ENCODE results near the gene NDUFAF2. TPM values are rescaled to one million over a fixed set of nuclear protein-coding genes. Genes with fewer than 3 reads are reported as not detected.

NDUFAF2 gene
- total and polyA plus RNA-seq, 2 of the 13 experiments (the other 11 are each of a cell fraction or from before 2014, with no cell fraction given) = 34.0 to 78.4 TPM

DNA sequence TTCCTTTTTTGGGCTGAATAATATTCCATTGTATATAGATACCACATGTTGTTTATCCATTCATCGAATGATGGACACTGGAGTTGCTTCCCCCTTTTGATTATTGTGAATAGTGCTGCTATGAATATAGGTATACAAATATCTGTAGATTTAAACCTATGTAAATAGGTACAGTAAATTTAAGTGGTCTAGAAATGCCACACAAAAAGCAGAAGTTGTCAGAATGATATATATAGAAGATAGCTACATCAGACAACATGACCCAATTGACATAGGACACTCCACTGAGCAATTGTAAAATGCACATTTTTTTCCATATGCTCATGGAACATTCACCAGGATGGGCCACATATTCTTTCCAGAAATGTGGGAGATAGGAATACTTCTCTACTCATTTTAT lies 139.7 kb downstream of the NDUFAF2 start:
- WGBS (ENCODE audit: low lambda C conversion rate) = 95% methylated on average over 1 of the region's 1 CpG
- Histone ChIP-seq H3K79me2 (ENCODE audit: insufficient read depth, low read length) (no peaks in the 10 kb centered on the region), H3K4me1 (ENCODE audit: insufficient read depth, low read length) (no peaks in the 10 kb centered on the region), H4K20me1 (ENCODE audit: insufficient read depth, low read length) (no peaks in the 10 kb centered on the region), H3K36me3 (replicated peaks in 1 of 2; ENCODE audit: control insufficient read depth in 1 of 2, insufficient read depth in 2 of 2, low read length in 2 of 2) (peaks cover 0 to 2% of the 10 kb centered on the region in 2 experiments; a peak in 1 of 5 replicates), H3K9me3 (ENCODE audit: low read length) (no peaks in the 10 kb centered on the region), H3K9ac (ENCODE audit: insufficient read depth, low read depth, low read length) (no peak overlapping the region), H3K27ac (ENCODE audit: extremely low read length, insufficient read depth, low read length) (no peak overlapping the region), H2AFZ (ENCODE audit: low read length) (no peak overlapping the region), H3K27me3 (ENCODE audit: control insufficient read depth in 1 of 2, insufficient read depth in 2 of 2, low read length in 2 of 2) (no peaks in the 10 kb centered on the region), H3K4me2 (ENCODE audit: low read depth, low read length) (no peak overlapping the region), H3K4me3 (replicated peaks in 1 of 3; ENCODE audit: insufficient read depth in 1 of 3, low read depth in 2 of 3, low read length in 3 of 3) (no peak overlapping the region)
- intact Hi-C loops (cut with micrococcal nuclease; ENCODE audit: unreplicated experiment) (no loop called here), in situ Hi-C loops (cut with HindIII; ENCODE audit: extremely low pct_ligation_motif_present, low pct_unique_long_range_greater_than_20kb) (no loop called here)
- ChIA-PET POLR2A (no interaction called here), CTCF (ENCODE audit: low intra/inter-chr PET ratio, low total read pairs) (no interaction called here)
- ATAC-seq = no peak
- no TSS peak for BruUV-seq (replicated peaks)
- FAIRE-seq = no peak
- no peak for DNase-seq (ENCODE audit: low spot score)
- TF ChIP-seq HNF4G (IDR thresholded peaks at IDR 0.05; ENCODE audit: borderline replicate concordance, low read depth, low read length) (no peak), HNF4G (CRISPR knock-in tag; IDR thresholded peaks at IDR 0.05; ENCODE audit: borderline replicate concordance, low read depth) (no peak), HMGA1 (CRISPR knock-in tag; conservative IDR thresholded peaks at IDR 0.05) (no peak), ZNF33A (CRISPR knock-in tag; IDR thresholded peaks at IDR 0.05; ENCODE audit: borderline replicate concordance) (no peak), ZNF232 (CRISPR knock-in tag; IDR thresholded peaks at IDR 0.05; ENCODE audit: borderline replicate concordance) (no peak), KLF13 (CRISPR knock-in tag; IDR thresholded peaks at IDR 0.05) (no peak), KDM5A (IDR thresholded peaks at IDR 0.05; ENCODE audit: borderline replicate concordance, low read length) (no peak), NFYB (CRISPR knock-in tag; IDR thresholded peaks at IDR 0.05) (no peak), HDAC6 (IDR thresholded peaks at IDR 0.05; ENCODE audit: low read depth, low read length) (no peak), ZNF563 (CRISPR knock-in tag; IDR thresholded peaks at IDR 0.05) (no peak), SOX13 (IDR thresholded peaks at IDR 0.05) (no peak), SOX13 (CRISPR knock-in tag; conservative IDR thresholded peaks at IDR 0.05 in 1 of 2, IDR thresholded peaks at IDR 0.05 in 1 of 2) (no peak), ZNF557 (CRISPR knock-in tag; IDR thresholded peaks at IDR 0.05) (no peak), MXI1 (IDR thresholded peaks at IDR 0.05; ENCODE audit: borderline replicate concordance, low read depth, low read length) (no peak), ZNF207 (IDR thresholded peaks at IDR 0.05; ENCODE audit: borderline replicate concordance) (no peak), MYNN (CRISPR knock-in tag; IDR thresholded peaks at IDR 0.05; ENCODE audit: low read depth) (no peak), ZNF235 (CRISPR knock-in tag; IDR thresholded peaks at IDR 0.05; ENCODE audit: borderline replicate concordance) (no peak)
- TF ChIP-seq, protein P1, sequence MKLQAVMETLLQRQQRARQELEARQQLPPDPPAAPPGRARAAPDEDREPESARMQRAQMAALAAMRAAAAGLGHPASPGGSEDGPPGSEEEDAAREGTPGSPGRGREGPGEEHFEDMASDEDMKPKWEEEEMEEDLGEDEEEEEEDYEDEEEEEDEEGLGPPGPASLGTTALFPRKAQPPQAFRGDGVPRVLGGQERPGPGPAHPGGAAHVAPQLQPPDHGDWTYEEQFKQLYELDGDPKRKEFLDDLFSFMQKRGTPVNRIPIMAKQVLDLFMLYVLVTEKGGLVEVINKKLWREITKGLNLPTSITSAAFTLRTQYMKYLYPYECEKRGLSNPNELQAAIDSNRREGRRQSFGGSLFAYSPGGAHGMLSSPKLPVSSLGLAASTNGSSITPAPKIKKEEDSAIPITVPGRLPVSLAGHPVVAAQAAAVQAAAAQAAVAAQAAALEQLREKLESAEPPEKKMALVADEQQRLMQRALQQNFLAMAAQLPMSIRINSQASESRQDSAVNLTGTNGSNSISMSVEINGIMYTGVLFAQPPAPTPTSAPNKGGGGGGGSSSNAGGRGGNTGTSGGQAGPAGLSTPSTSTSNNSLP (IDR thresholded peaks at IDR 0.05; ENCODE audit: low read depth, low read length) = no peak
- TF ChIP-seq, protein P2, sequence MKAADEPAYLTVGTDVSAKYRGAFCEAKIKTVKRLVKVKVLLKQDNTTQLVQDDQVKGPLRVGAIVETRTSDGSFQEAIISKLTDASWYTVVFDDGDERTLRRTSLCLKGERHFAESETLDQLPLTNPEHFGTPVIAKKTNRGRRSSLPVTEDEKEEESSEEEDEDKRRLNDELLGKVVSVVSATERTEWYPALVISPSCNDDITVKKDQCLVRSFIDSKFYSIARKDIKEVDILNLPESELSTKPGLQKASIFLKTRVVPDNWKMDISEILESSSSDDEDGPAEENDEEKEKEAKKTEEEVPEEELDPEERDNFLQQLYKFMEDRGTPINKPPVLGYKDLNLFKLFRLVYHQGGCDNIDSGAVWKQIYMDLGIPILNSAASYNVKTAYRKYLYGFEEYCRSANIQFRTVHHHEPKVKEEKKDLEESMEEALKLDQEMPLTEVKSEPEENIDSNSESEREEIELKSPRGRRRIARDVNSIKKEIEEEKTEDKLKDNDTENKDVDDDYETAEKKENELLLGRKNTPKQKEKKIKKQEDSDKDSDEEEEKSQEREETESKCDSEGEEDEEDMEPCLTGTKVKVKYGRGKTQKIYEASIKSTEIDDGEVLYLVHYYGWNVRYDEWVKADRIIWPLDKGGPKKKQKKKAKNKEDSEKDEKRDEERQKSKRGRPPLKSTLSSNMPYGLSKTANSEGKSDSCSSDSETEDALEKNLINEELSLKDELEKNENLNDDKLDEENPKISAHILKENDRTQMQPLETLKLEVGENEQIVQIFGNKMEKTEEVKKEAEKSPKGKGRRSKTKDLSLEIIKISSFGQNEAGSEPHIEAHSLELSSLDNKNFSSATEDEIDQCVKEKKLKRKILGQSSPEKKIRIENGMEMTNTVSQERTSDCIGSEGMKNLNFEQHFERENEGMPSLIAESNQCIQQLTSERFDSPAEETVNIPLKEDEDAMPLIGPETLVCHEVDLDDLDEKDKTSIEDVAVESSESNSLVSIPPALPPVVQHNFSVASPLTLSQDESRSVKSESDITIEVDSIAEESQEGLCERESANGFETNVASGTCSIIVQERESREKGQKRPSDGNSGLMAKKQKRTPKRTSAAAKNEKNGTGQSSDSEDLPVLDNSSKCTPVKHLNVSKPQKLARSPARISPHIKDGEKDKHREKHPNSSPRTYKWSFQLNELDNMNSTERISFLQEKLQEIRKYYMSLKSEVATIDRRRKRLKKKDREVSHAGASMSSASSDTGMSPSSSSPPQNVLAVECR (CRISPR knock-in tag; IDR thresholded peaks at IDR 0.05; ENCODE audit: borderline replicate concordance) = no peak
- TF ChIP-seq, protein P3, sequence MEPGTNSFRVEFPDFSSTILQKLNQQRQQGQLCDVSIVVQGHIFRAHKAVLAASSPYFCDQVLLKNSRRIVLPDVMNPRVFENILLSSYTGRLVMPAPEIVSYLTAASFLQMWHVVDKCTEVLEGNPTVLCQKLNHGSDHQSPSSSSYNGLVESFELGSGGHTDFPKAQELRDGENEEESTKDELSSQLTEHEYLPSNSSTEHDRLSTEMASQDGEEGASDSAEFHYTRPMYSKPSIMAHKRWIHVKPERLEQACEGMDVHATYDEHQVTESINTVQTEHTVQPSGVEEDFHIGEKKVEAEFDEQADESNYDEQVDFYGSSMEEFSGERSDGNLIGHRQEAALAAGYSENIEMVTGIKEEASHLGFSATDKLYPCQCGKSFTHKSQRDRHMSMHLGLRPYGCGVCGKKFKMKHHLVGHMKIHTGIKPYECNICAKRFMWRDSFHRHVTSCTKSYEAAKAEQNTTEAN (CRISPR knock-in tag; conservative IDR thresholded peaks at IDR 0.05) = no peak
